ENCODE measurements around the gene HLA-G. TPM values are rescaled to one million over a fixed set of nuclear protein-coding genes. Genes with fewer than 3 reads are reported as not detected.

Gene HLA-G
- polyA plus RNA-seq, 1 donor (not counting 4 experiments of a cell fraction or from before 2014, with no cell fraction given): 0.84 TPM

- Histone ChIP-seq H3K9me3 (ENCODE audit: control insufficient read depth, low read depth, low read length) (no peaks in the 10 kb centered on the region), H3K9ac (ENCODE audit: control insufficient read depth, extremely low read depth, insufficient read depth, low read length) (peak overlapping the region; percentile 40), H3K27me3 (ENCODE audit: control insufficient read depth, extremely low read depth, insufficient read depth, low read length) (no peaks in the 10 kb centered on the region), H4K20me1 (ENCODE audit: control insufficient read depth, extremely low read depth, insufficient read depth, low read length) (no peaks in the 10 kb centered on the region), H3K4me2 (ENCODE audit: control insufficient read depth, extremely low read depth, insufficient read depth, low read depth, low read length) (no peak overlapping the region), H3K9me1 (ENCODE audit: control insufficient read depth, extremely low read depth, insufficient read depth, low read length) (no peaks in the 10 kb centered on the region), H3K4me1 (ENCODE audit: control insufficient read depth, extremely low read depth, insufficient read depth, low read length) (peaks cover 17% of the 10 kb centered on the region), H3K27ac (ENCODE audit: control insufficient read depth, insufficient read depth, low read length) (peak overlapping the region; percentile 79), H3K4me3 (ENCODE audit: control insufficient read depth in 2 of 3, extremely low read depth in 1 of 3, insufficient read depth in 2 of 3, low read depth in 1 of 3, low read length in 3 of 3) (no peak overlapping the region), H2AFZ (ENCODE audit: control insufficient read depth, low read length) (no peak overlapping the region), H3K36me3 (ENCODE audit: control insufficient read depth in 2 of 2, extremely low read depth in 1 of 2, insufficient read depth in 2 of 2, low read length in 2 of 2) (peaks cover 0 to 2% of the 10 kb centered on the region in 2 experiments), H3K79me2 (ENCODE audit: control insufficient read depth, insufficient read depth, low read length) (no peaks in the 10 kb centered on the region)
- FAIRE-seq (peak; percentile 86), DNase-seq (ENCODE audit: low read depth, low spot score) (peak; percentile 94)
- dilution Hi-C loops (cut with MboI; ENCODE audit: extremely low pct_ligation_motif_present, low sequenced_read_pairs): no loop called here
- no peak for TF ChIP-seq EZH2 (IDR thresholded peaks at IDR 0.05; ENCODE audit: low read length)
- TF ChIP-seq, protein P1, sequence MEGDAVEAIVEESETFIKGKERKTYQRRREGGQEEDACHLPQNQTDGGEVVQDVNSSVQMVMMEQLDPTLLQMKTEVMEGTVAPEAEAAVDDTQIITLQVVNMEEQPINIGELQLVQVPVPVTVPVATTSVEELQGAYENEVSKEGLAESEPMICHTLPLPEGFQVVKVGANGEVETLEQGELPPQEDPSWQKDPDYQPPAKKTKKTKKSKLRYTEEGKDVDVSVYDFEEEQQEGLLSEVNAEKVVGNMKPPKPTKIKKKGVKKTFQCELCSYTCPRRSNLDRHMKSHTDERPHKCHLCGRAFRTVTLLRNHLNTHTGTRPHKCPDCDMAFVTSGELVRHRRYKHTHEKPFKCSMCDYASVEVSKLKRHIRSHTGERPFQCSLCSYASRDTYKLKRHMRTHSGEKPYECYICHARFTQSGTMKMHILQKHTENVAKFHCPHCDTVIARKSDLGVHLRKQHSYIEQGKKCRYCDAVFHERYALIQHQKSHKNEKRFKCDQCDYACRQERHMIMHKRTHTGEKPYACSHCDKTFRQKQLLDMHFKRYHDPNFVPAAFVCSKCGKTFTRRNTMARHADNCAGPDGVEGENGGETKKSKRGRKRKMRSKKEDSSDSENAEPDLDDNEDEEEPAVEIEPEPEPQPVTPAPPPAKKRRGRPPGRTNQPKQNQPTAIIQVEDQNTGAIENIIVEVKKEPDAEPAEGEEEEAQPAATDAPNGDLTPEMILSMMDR (optimal IDR thresholded peaks at IDR 0.05 in 1 of 3, IDR thresholded peaks at IDR 0.05 in 1 of 3, conservative IDR thresholded peaks at IDR 0.05 in 1 of 3; ENCODE audit: extremely low read depth in 1 of 3, insufficient read depth in 2 of 3, low read length in 3 of 3): no peak
Observed at GRCh38 chr6:29797135-29797534, 30.5 kb upstream of the HLA-G start.

- peak; percentile 74 for FAIRE-seq
- H3K4me2 ChIP-seq (ENCODE audit: control insufficient read depth, extremely low read depth, insufficient read depth, low read depth, low read length): no peak overlapping the region
- no peaks in the 10 kb centered on the region for H3K9me3 ChIP-seq (ENCODE audit: control insufficient read depth, low read depth, low read length)
- DNase-seq (ENCODE audit: low read depth, low spot score): no peak
- dilution Hi-C loops (cut with MboI; ENCODE audit: extremely low pct_ligation_motif_present, low sequenced_read_pairs): no loop called here
- peaks cover 17% of the 10 kb centered on the region for H3K4me1 ChIP-seq (ENCODE audit: control insufficient read depth, extremely low read depth, insufficient read depth, low read length)
- H3K27ac ChIP-seq (ENCODE audit: control insufficient read depth, insufficient read depth, low read length): peak overlapping the region; percentile 79
- no peak overlapping the region for H2AFZ ChIP-seq (ENCODE audit: control insufficient read depth, low read length)
- H3K9ac ChIP-seq (ENCODE audit: control insufficient read depth, extremely low read depth, insufficient read depth, low read length): no peak overlapping the region
- H3K79me2 ChIP-seq (ENCODE audit: control insufficient read depth, insufficient read depth, low read length): no peaks in the 10 kb centered on the region
- H3K36me3 ChIP-seq (ENCODE audit: control insufficient read depth in 2 of 2, extremely low read depth in 1 of 2, insufficient read depth in 2 of 2, low read length in 2 of 2): peaks cover 0 to 2% of the 10 kb centered on the region in 2 experiments
- no peaks in the 10 kb centered on the region for H3K9me1 ChIP-seq (ENCODE audit: control insufficient read depth, extremely low read depth, insufficient read depth, low read length)
- TF ChIP-seq, protein P1 (optimal IDR thresholded peaks at IDR 0.05 in 1 of 3, IDR thresholded peaks at IDR 0.05 in 1 of 3, conservative IDR thresholded peaks at IDR 0.05 in 1 of 3; ENCODE audit: extremely low read depth in 1 of 3, insufficient read depth in 2 of 3, low read length in 3 of 3): no peak
- TF ChIP-seq EZH2 (IDR thresholded peaks at IDR 0.05; ENCODE audit: low read length): no peak
- H4K20me1 ChIP-seq (ENCODE audit: control insufficient read depth, extremely low read depth, insufficient read depth, low read length): no peaks in the 10 kb centered on the region
- no peak overlapping the region for H3K4me3 ChIP-seq (ENCODE audit: control insufficient read depth in 2 of 3, extremely low read depth in 1 of 3, insufficient read depth in 2 of 3, low read depth in 1 of 3, low read length in 3 of 3)
- no peaks in the 10 kb centered on the region for H3K27me3 ChIP-seq (ENCODE audit: control insufficient read depth, extremely low read depth, insufficient read depth, low read length)
Observed at GRCh38 chr6:29797966-29798365, 29.7 kb upstream of the HLA-G start.
